ENCODE measurements around the gene MTIF3. TPM values are rescaled to one million over a fixed set of nuclear protein-coding genes. Genes with fewer than 3 reads are reported as not detected.

Gene MTIF3
- polyA plus RNA-seq, 1 of the 3 experiments (the other 2 are of a cell fraction) = 29.5 TPM

DNA sequence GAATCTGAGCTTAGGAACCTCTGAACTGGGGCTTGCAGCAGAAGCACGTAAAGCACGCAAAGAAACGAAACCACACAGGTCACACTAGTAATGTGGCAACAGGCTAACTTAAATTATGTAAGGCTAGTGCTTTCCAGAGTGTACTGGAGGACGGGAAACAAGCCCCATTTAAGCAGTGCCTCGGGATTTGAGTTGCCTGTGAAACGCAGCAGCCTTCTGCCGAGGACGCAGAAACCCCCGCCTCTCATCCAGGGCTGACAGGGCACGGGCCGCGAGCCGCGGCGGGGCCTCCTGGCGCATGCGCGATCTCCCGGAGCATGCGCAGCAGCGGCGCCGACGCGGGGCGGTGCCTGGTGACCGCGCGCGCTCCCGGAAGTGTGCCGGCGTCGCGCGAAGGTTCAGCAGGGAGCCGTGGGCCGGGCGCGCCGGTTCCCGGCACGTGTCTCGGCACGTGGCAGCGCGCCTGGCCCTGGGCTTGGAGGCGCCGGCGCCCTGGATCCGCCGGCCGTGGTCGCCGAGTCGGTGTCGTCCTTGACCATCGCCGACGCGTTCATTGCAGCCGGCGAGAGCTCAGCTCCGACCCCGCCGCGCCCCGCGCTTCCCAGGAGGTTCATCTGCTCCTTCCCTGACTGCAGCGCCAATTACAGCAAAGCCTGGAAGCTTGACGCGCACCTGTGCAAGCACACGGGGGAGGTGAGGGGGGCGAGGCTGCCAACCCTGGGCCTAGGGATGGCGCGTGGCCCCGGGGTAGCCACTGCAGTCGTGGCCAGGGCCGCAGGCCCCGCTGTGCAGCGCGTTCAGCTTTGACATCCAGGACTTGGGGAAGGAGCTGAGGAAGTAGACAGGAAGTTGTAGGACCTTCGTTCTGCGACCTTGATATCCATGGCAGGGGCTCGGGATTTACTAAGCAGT, 25.9 kb downstream of the MTIF3 start, which contains the start of gene GTF3A (continued):
- TF ChIP-seq, protein P1, sequence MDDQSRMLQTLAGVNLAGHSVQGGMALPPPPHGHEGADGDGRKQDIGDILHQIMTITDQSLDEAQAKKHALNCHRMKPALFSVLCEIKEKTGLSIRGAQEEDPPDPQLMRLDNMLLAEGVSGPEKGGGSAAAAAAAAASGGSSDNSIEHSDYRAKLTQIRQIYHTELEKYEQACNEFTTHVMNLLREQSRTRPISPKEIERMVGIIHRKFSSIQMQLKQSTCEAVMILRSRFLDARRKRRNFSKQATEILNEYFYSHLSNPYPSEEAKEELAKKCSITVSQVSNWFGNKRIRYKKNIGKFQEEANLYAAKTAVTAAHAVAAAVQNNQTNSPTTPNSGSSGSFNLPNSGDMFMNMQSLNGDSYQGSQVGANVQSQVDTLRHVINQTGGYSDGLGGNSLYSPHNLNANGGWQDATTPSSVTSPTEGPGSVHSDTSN (IDR thresholded peaks at IDR 0.05) = 0 out of 2 replicates have a peak, but pooled peaks have one; percentile 4
- no peak for TF ChIP-seq EZH2phosphoT487 (IDR thresholded peaks at IDR 0.05; ENCODE audit: borderline replicate concordance, low read depth)
- TF ChIP-seq YY1 (IDR thresholded peaks at IDR 0.05; ENCODE audit: low read depth) = no peak
- TF ChIP-seq, protein P2, sequence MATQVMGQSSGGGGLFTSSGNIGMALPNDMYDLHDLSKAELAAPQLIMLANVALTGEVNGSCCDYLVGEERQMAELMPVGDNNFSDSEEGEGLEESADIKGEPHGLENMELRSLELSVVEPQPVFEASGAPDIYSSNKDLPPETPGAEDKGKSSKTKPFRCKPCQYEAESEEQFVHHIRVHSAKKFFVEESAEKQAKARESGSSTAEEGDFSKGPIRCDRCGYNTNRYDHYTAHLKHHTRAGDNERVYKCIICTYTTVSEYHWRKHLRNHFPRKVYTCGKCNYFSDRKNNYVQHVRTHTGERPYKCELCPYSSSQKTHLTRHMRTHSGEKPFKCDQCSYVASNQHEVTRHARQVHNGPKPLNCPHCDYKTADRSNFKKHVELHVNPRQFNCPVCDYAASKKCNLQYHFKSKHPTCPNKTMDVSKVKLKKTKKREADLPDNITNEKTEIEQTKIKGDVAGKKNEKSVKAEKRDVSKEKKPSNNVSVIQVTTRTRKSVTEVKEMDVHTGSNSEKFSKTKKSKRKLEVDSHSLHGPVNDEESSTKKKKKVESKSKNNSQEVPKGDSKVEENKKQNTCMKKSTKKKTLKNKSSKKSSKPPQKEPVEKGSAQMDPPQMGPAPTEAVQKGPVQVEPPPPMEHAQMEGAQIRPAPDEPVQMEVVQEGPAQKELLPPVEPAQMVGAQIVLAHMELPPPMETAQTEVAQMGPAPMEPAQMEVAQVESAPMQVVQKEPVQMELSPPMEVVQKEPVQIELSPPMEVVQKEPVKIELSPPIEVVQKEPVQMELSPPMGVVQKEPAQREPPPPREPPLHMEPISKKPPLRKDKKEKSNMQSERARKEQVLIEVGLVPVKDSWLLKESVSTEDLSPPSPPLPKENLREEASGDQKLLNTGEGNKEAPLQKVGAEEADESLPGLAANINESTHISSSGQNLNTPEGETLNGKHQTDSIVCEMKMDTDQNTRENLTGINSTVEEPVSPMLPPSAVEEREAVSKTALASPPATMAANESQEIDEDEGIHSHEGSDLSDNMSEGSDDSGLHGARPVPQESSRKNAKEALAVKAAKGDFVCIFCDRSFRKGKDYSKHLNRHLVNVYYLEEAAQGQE (IDR thresholded peaks at IDR 0.05; ENCODE audit: low read depth, low read length) = no peak
- TF ChIP-seq RXRA (IDR thresholded peaks at IDR 0.05; ENCODE audit: borderline replicate concordance, low read depth) = no peak
- TF ChIP-seq SIN3A (IDR thresholded peaks at IDR 0.05; ENCODE audit: borderline replicate concordance, low read depth, low read length) = peak; percentile 41; the same call in 1 of the 2 replicates
- TF ChIP-seq FOSL2 (IDR thresholded peaks at IDR 0.05; ENCODE audit: borderline replicate concordance, low read depth) = no peak
- TF ChIP-seq SMC3 (IDR thresholded peaks at IDR 0.05; ENCODE audit: low read depth, low read length) = no peak

DNA sequence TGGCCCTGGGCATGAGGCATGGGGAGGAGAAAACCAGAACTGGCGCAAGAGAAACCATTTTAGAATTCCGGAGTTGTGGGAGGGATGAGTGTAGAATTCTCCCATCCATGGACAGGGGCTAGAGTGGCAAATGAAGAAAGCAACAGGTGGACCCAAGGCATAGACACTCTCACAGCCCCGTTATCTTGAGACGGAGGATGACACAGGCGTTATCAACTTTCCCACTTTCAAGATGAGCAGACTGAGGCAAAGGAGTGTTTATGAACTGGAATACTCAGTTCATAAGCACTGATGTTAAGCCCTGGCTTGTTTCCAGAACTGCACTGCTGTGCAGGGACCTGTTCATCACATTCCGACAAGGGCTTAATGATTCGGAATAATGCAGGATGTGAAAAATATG, 27.0 kb downstream of the MTIF3 start:
- ChIA-PET CTCF (interaction anchor here (0.7 to 2.3 kb wide), 3 partner anchors 10 to 84 kb away, joined by 3 to 8 read pairs (median 3); no protein-coding TSS in a partner anchor), POLR2A (no interaction called here)
- Histone ChIP-seq H3K36me3 (replicated peaks in 1 of 2; ENCODE audit: control insufficient read depth in 1 of 2, insufficient read depth in 2 of 2, low read length in 1 of 2) (peaks cover 3 to 8% of the 10 kb centered on the region in 2 experiments), H3K4me2 (peak overlapping the region; percentile 98; the same call in 1 of the 2 replicates), H4K20me1 (ENCODE audit: insufficient read depth) (peaks cover 12% of the 10 kb centered on the region; the same call in 1 of the 2 replicates), H3K27me3 (ENCODE audit: insufficient read depth) (no peaks in the 10 kb centered on the region), H3K79me2 (ENCODE audit: insufficient read depth) (peaks cover 26% of the 10 kb centered on the region), H3K4me3 (ENCODE audit: low read depth in 2 of 2, low read length in 1 of 2) (peak overlapping the region in 1 of 2 experiments; percentile 74; a peak in 2 of 4 replicates), H3K9me3 (no peaks in the 10 kb centered on the region), H3K9ac (no peak overlapping the region), H3F3A (replicated peaks; ENCODE audit: insufficient read depth) (no peaks in the 10 kb centered on the region), H3K9me2 (no peaks in the 10 kb centered on the region), H3K27ac (ENCODE audit: low read depth in 2 of 2, low read length in 1 of 2) (no peak overlapping the region), H2AFZ (ENCODE audit: low read depth) (no peak overlapping the region), H3K4me1 (ENCODE audit: control insufficient read depth in 1 of 2, insufficient read depth in 2 of 2, low read depth in 1 of 2, low read length in 1 of 2) (peaks cover 10 to 21% of the 10 kb centered on the region in 2 experiments)
- DNase-seq = no peak
- WGBS (ENCODE audit: low lambda C conversion rate) = 49% methylated on average over 7 of the region's 7 CpGs
- TF ChIP-seq, protein P3, sequence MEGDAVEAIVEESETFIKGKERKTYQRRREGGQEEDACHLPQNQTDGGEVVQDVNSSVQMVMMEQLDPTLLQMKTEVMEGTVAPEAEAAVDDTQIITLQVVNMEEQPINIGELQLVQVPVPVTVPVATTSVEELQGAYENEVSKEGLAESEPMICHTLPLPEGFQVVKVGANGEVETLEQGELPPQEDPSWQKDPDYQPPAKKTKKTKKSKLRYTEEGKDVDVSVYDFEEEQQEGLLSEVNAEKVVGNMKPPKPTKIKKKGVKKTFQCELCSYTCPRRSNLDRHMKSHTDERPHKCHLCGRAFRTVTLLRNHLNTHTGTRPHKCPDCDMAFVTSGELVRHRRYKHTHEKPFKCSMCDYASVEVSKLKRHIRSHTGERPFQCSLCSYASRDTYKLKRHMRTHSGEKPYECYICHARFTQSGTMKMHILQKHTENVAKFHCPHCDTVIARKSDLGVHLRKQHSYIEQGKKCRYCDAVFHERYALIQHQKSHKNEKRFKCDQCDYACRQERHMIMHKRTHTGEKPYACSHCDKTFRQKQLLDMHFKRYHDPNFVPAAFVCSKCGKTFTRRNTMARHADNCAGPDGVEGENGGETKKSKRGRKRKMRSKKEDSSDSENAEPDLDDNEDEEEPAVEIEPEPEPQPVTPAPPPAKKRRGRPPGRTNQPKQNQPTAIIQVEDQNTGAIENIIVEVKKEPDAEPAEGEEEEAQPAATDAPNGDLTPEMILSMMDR (IDR thresholded peaks at IDR 0.05) = no peak
- no peak for TF ChIP-seq CHD2 (IDR thresholded peaks at IDR 0.05; ENCODE audit: low read length, partially characterized antibody)
- no peak for TF ChIP-seq TCF12 (IDR thresholded peaks at IDR 0.05)
- TF ChIP-seq NFIC (IDR thresholded peaks at IDR 0.05; ENCODE audit: borderline replicate concordance) = no peak
- no peak for TF ChIP-seq MEF2A (IDR thresholded peaks at IDR 0.05; ENCODE audit: borderline replicate concordance, low read depth)
- no peak for TF ChIP-seq POLR2AphosphoS5 (IDR thresholded peaks at IDR 0.05; ENCODE audit: low read depth, low read length)
- no peak for TF ChIP-seq FOXJ3 (CRISPR knock-in tag; IDR thresholded peaks at IDR 0.05)
- no peak for TF ChIP-seq TEAD4 (IDR thresholded peaks at IDR 0.05; ENCODE audit: borderline replicate concordance, insufficient read depth)
- no peak for TF ChIP-seq ELF1 (IDR thresholded peaks at IDR 0.05)
- TF ChIP-seq, protein P4, sequence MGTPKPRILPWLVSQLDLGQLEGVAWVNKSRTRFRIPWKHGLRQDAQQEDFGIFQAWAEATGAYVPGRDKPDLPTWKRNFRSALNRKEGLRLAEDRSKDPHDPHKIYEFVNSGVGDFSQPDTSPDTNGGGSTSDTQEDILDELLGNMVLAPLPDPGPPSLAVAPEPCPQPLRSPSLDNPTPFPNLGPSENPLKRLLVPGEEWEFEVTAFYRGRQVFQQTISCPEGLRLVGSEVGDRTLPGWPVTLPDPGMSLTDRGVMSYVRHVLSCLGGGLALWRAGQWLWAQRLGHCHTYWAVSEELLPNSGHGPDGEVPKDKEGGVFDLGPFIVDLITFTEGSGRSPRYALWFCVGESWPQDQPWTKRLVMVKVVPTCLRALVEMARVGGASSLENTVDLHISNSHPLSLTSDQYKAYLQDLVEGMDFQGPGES (IDR thresholded peaks at IDR 0.05; ENCODE audit: low read depth, low read length) = no peak
- TF ChIP-seq TAF1 (IDR thresholded peaks at IDR 0.05; ENCODE audit: borderline replicate concordance, low read depth, low read length) = no peak
